NCI-H128 (cell line): ENCODE results near the gene NXPH1.

Source experiments
- DNase-seq: peaks from one replicate; lab custom pipeline; 2025; ENCODE audit not compliant: unreplicated experiment; lab: John Stamatoyannopoulos, UW

NXPH1 gene

DNA sequence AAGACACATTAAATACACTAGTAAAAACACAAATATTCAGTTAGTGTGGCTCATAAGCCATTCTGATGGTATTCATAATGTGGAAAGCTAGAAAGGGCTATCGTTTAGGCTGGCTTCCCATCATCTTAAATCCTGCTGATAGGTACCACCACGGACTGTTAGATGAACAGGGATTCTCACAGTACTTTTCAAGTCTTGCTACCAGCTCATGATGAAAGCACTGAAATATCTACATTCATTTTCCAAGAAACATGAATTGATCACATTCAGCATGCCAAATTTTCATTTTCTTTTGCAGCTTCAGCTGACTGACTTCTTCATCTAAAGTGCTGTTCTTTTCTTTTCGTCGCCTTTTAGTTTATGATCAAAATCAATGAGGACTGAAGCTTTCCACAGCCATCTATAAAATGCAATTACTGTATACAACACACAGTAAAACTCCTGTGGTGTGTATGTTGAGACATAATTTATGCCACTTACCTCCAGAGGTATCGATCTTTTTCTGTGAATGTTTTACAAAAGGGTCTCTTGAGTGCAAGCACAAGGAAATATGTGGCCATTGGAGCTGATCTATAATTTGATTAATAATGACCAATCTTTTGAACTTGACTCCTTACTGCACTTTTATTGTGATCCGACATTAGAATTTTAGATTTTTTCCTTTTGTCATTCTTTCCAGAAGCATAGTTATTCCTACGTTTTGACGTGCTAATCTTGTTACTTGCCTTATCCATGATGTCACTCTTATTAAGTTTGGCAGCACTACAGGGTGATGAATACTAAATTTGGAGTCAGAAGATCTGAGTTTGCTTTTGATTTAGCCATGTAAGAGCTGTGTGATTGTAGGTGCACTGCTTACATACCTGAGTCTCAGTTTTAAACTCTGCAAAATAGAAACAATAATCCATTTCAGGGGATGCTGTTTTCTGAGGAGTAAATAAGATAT is 58.4 kb downstream of the NXPH1 start:
- no peak for DNase-seq

- DNase-seq, result no peak
Observed at GRCh38 chr7:8499128-8499527, 65.7 kb downstream of the NXPH1 start.

DNA sequence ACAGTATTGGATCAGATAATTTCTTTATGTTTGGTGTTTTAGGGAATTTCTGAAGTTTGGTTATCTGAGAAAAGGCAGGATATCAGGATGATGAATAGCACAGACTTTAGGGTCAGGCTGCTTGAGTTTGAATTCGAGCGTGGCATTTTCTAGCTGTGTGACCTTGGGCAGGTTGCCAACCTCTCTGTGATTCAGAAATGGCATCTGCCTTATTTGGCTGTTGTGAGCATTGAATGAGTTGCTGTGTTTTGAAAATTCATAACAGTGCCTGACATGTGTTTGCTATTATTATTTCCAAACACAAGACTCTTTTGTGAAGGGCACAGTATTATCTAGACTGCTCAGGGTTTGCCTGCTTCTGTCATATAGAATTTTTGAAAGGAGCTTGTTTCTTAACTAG is 66.9 kb downstream of the NXPH1 start:
- DNase-seq, result no peak

DNA sequence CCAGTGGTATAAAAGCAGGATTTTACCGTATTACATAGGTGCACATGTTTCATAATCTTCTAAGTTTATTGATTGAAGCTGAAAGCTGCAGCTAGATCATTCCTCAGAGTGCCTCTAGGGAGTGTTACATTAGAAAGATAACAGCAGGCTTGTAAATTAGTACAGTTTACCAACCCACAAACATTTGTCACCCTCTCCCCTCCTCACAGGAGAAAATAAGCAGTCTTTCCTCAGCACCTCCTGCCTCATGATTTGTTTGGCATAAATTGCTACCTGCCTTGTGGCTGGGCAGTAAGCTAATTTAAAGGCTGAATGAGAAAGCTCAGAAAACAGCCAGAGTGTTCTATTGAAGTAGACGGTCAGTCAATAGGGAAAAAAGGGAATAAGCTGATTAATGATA is 74.2 kb downstream of the NXPH1 start:
- DNase-seq, result no peak

DNA sequence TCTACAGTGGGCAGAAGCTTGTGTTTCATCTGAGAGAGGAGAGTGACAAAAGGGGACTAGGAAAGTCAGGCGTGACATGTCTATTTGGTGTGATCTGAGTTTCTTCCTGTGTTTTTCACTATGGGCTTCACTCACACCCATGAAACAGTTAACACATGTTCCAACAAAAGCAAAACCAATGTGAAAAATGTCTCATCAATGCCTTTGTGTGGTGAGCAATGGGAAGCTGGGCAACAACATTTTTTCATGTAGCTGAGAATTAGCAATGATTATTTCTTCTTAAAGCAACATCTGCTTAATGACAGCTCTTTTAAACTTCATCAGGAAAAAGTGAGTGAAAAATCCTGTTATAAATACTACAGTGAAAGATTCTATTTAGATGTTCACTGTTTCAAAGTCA is 76.2 kb downstream of the NXPH1 start:
- no peak for DNase-seq

DNA sequence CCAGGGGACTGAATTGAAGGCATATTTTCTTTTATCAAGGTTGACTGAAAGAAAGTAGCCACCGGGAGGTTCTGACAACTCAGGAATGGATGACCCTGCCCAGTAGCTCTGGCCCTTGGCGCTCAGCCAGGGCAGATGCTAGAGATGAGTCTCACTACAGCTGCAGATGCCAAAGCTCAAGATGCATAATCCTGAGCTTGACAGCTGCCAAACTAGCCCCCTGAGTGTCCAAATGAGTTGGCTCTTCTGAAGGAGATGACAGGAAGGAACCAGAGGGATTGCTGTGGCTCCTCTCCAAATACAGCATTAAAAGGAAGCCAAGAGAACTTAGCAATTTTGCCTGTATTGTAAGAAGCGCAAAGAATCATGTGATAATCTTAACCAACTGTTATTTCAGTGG is 78.4 kb downstream of the NXPH1 start:
- DNase-seq, result no peak

DNA sequence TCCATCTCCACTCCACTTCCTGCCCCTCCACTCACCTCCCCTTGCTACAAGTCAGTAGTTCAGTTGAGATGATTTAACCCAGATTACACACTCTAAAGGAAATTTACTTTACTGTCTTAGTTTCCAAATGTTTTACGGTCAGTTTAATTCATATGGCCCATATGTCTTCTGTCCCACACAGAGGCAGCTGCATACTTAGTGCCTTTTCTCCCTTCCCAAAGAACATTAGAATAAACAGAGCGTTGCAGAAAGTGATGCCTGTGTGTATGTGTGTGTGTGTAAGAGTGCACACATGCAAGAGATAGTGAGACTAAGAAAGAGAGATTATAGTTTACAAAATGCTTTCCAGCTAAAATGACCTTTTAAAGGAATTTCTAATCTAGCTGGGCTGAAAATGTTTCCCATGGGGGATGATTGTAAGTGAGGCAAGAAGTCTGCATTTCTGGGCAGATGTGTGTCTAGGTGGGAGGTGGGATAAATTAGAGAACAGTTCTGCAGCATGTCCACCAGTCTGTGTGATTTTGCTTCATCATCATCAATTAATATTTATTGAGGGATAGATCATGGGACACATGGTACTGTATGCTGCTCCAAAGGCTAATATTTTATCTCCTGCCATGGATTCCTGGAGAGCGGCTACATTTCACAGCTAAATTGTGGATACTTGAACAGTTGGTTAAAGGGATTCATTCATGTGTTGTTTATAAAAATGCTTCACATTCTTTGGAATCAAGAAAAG is 81.5 kb downstream of the NXPH1 start:
- no peak for DNase-seq

DNA sequence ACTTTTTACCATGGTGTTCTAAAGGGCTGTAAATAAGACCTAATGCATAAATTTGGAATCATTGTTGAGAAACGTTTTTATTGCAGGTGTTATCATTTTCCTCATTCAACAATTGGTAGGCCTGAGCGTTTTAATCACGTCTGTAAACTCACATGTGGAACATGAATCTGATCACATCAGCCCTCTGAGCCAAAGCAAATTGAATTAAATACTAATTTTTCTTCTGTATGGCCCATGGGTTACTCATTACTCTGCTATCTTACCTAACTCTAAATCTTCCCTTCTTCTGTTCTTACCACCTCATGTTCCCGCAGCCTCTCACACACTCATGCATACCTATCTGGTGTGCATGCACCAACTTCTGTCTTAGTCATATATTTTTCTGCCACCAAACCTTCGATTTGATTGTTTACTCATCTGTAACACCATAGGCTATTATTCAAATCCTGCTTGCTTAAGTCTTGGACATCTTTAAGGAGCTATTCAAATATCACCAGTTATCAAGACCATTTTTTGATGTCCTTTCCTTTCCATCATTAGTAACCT is 82.3 kb downstream of the NXPH1 start:
- no peak for DNase-seq

DNA sequence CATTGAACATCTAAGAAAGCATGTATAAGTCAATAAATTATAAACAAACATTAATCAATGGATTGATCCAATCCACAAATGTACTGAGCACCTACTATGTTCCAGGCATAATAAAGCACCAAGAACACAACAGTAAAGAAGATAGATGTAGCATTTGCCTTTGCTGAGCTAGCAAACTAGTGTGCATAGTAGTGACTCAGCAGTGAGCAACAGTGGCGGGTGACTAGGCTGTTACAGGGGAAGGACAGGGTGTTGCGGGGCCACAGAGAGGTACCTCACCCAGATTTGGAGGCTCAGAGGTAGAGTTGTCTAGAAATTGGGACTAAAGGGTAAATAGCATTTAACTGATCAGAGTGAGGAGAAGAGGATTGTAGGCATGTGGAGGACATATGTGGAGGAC is 83.6 kb downstream of the NXPH1 start:
- no peak for DNase-seq

DNA sequence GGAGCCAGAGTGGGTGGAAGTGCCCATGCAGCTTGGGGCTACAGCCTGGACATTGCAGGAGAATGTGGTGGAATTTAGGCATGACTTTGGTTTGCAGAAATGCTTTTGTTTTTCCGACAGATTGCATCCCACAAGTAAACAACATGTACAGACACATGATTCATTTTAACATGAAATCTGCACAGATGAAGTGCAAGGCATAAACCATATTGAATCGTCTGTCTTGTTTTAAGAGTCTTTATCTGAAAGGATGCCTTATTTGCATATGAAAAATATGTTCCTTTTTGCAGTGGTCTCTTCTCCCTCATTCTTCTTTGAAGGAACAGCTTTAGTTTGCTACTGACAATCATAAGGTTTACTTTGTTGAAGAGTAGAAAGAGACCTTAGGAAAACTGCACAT is 94.9 kb downstream of the NXPH1 start:
- no peak for DNase-seq

DNA sequence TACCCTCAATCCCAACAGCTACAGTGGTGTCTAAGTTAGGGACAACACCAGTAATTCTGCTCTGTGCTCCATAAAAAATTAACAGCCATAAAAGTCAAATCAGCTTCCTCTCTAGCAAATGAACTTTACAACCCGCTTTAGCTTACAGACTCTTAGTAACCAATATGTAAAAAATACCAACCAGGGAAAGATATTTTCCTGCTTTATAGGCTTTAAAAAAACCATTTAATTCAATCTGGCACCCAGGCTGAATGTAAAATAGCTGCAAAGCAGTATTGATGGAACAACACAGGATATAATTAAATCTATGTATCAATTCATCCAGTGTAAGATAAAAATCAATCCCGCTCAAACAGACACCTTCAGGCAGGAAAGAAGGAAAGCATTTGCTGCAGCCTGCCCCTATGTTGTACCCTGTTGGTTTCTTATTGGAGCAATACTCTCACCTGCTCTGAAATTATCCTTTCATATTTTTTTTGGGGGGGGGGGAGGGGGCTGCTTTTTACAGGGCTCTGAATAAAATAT is 98.6 kb downstream of the NXPH1 start:
- DNase-seq, result no peak

DNA sequence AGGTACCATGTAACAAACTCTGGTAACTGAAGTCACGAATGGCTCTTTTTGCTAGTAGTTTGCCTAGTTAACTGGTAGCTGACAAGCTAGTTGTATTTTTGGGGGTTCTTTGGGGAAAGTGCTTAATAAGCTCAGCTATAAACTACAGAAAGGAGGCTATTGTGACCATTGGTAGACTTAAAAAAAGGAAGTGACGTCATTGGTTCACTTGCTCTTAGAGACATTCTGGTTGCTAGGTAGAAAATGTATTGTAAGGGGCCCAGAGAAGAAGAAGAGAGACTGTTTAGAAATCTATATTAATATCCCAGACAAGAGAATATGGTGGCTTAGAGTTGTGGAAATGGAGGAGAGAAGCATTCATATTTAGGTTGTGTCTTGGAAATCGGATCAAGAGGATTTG is 103.0 kb downstream of the NXPH1 start:
- no peak for DNase-seq

DNA sequence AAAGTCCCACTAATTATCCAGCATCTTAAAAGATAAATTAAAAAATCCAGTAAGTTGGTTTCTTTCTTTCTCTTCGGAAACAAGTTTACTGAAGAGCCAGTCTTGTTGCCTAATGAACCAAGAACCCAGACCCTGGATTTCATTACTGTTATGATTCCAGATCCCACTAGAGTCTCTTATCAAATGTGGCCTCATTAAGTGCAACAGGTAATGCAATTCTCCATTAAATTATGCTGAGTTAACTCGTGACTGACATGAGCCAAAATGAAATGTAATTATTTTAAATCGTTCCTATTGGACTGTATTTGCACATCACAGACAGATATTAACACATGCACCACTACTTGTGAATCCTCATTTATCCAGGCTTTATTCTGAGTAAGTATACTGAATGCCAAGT is 115.6 kb downstream of the NXPH1 start:
- no peak for DNase-seq

- DNase-seq, result no peak
Observed at GRCh38 chr7:8560501-8560900, 127.1 kb downstream of the NXPH1 start.

DNA sequence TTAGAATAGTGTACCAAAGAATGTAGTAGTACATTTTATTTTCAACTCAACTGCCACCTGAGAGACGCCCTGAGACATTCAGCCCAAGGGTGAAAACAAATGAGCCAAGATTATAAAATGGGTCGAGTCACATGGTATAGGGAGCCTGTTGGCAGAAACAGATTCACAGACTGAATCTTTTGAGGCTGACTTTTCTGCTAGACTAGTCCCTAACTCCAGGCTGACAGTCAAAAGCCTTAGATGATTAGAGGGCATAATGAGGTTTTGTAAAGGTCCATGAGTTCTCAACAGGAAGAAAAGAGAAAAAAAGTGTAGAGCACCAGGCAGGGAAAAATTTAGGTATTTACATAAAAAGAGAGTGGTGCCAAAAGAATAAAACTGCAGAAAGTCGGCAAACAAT is 128.0 kb downstream of the NXPH1 start:
- DNase-seq, result no peak

GRCh38 chr7:8564281-8564680 is 130.9 kb downstream of the NXPH1 start:
- DNase-seq, result no peak

GRCh38 chr7:8566016-8566415 is 132.6 kb downstream of the NXPH1 start:
- no peak for DNase-seq

DNA sequence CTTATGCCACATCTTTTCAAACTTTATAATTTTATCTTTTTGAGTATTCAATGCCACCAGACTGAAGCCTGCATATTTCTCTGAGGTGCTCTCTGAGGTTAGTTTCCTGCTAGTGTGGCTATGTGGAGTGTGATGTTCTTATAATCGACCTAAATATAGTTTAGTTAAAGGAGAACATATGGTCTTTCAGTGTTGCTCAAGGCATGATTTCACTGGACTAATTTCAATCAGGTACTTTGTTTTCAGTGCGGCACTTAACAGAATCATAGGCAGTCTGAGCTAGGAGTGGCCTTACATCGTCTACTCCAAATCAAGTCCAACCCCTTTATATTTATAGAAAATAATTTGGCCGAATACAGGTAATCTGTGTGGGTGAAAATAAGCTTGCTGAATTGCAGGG is 134.2 kb downstream of the NXPH1 start:
- no peak for DNase-seq

GRCh38 chr7:8579661-8580194 is 146.3 kb downstream of the NXPH1 start:
- no peak for DNase-seq

GRCh38 chr7:8581842-8582241 is 148.4 kb downstream of the NXPH1 start:
- no peak for DNase-seq

- DNase-seq, result no peak
Observed at GRCh38 chr7:8582728-8583127, 149.3 kb downstream of the NXPH1 start.

GRCh38 chr7:8585591-8585990 is 152.2 kb downstream of the NXPH1 start:
- DNase-seq, result no peak
